GM18511 (cell line): Measurements from ENCODE around the gene NKAIN2.

Source experiments
- ATAC-seq: cut with Tn5 transposase; IDR thresholded peaks from one replicate; pipeline ENCODE4 v1.9.1; 2021; ENCODE audit warnings: mild to moderate bottlenecking, moderate library complexity; ENCODE audit not compliant: unreplicated experiment

NKAIN2 gene

DNA sequence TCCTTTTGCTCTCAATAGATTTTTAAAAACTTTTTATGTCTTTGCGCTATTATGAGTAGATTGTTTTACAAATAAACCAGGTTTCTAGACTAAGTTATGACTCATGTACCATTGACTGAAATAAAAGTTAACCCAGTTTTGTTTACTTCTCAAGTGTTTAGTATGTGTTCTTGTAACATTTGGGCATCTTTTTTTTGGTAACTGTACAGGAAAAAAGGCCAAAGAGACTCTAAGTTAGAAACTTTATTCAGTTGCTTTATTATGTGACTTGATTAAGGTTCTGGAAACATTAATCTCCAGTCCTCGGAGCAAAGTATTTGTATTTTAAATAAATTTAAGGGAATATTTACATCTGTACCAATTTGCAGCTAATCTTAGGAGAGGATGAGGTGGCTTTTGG lies 2.9 kb downstream of the NKAIN2 start:
- ATAC-seq, result no peak

DNA sequence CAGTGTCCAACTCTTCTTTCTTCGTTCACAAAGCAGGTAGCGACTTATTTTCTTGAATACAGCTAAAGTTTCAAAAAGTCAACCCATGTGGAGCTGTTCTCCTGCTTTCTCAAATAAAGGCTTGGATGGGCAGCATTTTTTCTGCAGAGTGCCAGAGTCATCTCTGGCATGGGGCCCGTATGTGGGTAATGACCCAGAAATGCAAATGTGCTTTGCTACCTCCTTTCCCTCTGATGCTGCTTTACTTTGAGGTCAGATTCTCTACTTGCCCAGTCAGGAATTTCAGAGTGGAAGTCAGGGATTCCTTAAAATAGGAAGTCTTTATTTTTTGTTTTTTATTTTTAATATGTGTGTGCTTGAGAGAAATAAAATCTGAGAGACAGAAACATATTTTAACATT lies 4.9 kb downstream of the NKAIN2 start:
- ATAC-seq, result no peak

DNA sequence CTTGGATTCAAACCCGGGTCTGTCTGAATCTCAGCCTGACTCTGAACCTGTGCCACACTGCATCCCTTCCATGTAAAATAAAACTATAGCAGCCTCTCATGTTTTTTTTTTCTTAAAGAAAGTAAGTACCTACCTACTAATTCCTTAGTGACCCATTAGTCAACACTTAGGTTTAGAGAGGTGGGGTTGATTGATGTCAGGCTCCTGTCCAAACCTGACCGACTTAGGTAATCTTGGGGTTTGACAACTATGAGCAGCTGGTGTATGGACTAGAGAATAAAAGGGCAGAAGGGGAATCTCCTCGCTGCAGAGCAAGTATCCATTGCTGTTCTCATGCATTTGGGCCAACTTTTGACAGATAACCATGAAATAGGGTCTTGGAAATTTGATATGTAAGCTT lies 6.5 kb downstream of the NKAIN2 start:
- ATAC-seq, result no peak

DNA sequence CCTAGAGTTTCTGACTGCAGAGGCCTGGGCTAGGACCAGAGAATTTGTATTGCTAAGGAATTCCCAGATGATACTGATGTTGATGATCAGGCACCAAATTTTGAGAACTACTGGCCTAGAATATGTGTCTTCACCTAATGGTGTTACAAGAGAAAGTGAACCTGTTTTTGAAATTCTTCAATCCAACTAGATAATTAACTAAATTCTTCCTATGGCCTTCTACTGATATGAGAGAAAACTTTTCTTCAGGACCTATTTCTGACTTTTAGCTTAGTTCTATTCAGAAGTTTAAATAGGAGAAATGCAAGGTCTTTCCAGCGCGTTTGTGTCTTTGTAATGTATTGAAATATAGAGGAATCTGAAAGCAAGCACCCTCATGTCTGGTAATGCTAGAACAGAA lies 7.3 kb downstream of the NKAIN2 start:
- no peak for ATAC-seq

DNA sequence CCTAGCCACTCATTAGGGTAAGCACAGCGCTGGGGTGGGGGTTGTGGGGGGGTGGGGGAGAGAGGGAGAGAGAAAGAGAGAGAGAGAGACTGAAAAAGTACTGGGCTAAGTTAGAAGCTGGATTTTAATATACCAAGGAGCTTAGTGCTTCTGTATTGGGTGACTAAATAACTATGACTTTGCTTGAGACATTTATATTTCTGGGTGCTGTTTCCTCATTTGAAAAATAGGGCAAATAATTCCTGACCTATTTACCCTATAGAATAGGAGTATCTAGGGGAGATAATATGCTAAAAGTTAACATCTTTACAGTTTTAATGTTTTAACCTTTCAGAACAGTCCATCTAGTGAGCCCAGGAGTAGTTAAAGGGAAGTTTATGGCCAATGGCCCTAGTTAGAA lies 7.7 kb downstream of the NKAIN2 start:
- no peak for ATAC-seq

DNA sequence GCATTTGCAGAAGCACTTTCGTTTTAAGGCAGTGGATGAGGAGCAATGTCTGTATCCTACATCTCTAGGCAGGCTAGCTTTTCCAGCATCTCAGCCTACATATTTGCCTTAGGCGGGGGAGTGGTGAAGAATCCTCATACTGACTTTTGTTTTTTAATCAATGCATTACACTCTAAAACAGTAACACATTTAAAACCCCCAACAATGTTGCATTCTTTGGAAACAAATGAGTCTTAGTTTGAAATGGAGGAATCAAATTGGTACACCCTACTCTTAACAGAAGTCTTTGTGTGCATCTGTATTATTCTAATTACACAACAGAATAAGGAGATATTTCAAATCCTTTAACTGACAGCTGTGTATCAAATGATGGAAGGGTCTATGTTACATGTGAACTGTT lies 9.0 kb downstream of the NKAIN2 start:
- ATAC-seq, result no peak

DNA sequence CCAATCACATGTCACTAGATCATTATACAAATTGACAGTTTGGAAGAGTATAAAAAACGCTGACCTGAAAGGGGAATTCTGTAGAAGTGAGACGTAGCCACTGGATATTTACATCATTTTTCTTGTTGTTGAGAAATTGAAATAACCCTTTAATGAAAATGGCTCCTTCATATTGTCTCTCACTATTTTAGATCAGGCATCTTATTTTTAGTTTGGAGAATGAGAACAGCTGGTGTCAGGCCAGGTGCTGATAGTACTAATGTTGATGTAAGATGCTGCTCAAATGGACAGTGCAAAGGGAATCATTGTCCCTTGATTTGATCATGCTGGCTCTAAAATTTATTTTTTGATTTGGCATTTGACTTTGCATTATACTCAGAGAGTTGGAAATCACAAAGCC lies 17.4 kb downstream of the NKAIN2 start:
- no peak for ATAC-seq

DNA sequence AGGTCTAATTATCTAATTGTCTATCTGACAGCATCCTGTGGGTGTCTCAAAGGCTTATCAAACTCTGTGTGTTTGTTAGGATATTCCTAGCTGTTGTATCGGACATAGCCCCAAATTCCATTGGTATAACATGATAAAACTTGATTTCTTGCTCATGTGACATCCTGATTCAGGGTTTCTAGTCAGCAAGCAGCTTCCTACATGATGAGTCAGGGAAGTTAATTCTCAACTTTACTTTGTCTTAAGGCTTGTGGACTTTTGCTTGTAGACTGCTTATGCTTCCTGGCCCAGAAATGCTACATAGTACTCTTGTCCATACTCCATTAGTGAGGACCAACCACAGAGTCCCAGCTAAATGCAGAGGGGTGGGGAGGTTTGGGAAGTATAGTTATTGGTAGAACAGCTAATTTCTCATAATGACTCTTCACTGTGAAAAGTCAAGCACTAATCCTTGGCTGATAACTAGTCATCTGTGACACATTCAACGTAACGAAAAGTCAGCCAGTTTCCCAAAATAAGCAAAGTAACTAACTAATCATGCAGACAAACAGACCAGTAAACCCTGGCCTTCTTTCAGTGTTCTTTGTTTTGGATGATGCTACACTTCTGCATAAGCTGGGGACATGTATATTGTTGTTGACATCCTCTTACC lies 25.8 kb downstream of the NKAIN2 start:
- ATAC-seq, result no peak

DNA sequence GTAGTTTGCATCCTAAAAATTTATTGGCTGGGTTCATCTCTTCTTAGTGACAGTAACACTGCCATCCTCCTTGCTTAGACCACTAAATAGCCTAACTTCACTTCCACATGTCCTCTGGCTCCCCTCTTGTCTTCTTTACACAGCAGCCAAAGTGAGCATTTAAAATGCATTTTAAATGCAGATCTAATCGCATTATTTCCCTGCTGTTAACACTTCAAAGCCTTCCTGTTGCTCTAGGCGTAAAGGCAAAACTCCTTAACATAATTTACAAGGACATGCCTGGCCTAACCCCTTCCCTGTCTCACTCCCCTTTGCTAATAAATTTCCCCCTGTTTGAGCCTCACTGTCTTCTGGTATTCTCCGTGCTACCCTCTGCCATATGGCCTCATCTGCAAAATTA lies 26.5 kb downstream of the NKAIN2 start:
- no peak for ATAC-seq

DNA sequence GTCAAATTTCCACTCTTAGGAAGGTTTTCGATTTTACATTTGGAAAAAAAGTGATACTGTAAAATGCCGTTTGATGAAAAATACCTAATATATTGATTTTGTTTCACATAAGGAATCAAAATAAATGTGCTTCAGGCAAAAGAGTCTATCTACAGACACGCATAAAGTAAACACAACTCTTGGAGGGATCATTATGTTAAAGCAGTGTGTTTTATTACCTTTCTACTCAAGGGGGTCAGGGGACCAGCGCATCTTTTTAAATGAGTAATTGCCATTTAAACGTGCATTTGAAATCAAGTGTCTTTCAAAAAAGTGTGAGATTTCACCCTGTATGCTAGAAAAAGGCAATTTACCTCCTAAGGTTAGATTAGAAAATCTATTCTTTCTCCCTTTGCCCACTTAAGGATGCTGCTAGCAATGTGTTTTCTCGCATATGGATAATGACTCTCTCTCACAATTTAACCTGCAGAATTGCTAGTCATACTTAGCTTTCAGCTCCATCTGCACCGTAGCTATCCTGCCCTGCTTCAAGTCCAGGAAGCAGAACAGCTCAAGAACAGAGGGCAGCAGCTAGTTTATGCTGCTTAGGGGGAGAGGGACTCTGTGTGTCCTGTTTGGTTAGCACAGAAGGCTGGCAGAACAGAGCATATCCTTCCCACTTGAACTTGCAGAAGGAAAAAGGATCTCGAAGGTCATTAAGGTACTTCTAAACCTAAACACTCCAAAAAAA lies 35.0 kb downstream of the NKAIN2 start:
- no peak for ATAC-seq

DNA sequence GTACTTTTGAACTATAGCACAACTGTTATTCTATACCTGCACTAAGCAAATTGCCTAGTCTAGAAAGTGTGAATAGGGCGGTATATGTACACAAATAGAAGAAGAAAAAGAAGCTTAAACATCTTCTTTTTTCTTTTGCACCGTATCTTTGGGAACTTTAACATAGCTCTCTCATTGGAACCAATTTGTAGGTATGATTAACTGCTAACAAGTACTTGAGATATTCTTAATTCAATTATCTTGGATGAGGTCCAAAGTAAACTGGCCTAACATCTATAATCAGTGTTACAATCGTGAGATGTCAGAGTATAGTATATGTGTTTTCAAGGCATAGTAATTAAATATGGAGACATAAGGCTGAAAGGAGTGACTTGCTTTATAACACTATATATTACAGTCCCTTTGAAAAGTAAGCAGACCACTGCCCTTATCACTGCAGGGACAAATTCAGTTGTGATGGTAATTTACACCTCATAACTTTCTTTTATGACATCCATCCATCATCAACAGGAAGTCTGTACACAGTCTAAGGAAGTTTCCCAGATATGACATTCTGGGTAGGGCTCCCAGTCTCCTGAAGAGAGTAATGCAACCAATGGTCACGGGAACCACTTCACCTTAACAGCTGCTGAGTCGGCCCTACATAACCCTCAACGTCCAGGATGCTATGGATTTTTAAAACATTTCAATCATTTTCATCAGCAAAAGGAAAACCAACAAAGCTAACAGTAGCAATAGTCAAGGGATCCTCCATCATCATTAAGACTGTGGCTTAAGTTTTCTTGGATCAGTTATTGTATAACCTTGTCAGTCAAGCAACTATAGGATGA lies 37.6 kb downstream of the NKAIN2 start:
- no peak for ATAC-seq

DNA sequence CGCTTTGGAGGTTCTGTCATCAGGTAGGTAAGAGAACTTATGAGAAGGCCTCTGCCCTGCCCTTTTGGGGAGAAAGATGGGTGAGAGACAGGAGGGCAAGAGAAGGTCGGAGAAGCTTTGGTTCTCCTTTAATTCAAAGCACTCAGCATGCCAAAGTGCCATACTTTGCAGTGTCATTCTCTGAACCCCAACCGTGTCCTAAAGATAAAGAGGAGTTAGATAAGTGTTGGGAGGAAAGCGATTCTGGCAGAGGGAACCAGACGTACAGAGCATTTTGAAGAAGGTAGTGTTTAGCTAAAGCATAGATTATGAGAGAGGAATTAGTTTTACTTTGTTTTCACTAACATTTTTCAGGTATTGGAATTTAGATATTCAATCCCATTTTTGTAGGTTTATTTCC lies 40.3 kb downstream of the NKAIN2 start:
- no peak for ATAC-seq

DNA sequence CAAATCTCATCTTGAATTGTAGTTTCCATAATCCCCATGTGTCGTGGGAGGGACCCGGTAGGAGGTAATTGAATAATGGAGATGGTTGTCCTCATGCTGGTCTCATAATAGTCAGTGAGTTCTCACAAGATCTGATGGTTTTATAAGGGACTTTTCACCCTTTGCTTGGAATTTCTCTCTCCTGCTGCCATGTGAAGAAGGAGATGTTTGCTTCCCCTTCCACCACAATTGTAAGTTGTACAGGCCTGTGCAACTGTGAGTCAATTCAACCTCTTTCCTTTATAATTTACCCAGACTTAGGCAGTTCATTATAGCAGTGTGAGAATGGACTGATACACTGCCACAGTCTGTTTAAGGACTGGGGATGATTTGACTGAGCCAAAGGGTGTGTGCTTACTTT lies 44.7 kb downstream of the NKAIN2 start:
- ATAC-seq, result no peak

DNA sequence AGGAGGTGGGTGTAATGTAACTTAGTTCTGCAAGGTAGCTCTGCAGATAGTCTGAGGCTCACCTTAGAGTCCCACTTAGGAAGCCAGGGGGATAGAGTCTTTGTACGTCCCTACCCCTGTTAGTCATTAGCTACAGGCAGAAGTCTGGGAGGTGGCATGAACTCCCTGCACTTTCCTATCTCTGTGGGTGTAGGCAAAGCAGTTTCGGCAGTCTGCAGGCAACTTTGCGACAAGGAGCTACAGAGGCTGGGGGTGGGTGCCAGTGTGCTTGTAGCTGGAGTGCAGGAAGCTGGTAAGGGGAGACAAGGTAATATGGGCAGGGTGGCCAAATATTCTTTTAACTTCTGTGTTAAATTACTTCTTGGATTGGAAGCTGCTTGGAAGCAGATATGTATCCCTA lies 45.7 kb downstream of the NKAIN2 start:
- ATAC-seq, result no peak

DNA sequence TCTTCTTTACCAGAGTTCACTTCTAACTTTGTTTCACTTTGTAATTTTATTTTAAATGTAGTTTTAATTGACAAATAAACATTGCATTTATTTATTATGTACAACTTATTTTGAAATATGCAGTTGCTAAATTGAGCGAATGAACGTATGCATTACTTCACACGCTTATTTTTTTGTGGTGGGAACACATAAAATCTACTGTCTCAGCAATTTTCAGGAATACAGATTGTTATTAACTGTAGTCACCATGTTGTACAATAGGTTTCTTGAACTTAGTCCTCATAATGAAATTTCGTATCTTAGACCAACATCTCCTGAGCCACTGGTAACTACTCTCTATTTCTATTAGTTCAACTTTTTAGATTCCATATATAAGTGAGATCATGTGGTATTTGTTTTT lies 46.9 kb downstream of the NKAIN2 start:
- ATAC-seq, result no peak

DNA sequence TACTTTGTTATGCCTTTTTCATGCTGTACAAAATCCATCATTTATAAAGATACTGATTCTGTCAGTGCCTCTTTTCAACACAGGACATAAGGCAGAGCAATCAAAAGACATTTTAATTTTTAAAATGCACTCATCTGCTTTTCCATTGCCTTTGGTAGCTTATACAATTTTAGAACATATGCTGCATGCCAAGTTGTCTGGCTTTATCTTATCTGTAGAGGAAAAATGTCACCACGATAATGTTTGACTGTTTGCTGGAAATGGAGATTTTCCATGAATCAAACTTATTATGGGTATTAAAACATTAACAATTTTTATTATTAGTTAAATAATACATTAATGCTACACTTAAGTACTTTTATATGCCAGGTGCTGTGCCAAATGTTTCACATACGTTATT lies 50.5 kb downstream of the NKAIN2 start:
- no peak for ATAC-seq

DNA sequence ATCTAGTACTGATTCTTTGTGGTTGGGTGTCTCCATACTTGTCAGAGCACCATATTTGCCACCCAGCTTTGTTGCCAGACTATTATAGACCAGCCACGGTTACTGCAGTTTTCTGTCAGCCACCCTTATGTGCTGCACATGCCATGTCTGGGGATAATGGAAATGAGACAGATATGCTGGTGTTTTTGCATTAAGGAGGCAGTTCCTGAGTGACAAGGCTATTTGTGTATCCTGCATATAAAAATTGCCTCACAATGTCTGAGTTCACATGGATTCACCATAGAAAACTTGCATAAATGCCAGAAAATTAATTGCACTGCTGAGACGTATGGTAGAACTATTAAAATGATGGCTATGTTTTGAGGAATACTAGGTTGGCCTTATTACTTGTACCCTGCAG lies 51.8 kb downstream of the NKAIN2 start:
- no peak for ATAC-seq

DNA sequence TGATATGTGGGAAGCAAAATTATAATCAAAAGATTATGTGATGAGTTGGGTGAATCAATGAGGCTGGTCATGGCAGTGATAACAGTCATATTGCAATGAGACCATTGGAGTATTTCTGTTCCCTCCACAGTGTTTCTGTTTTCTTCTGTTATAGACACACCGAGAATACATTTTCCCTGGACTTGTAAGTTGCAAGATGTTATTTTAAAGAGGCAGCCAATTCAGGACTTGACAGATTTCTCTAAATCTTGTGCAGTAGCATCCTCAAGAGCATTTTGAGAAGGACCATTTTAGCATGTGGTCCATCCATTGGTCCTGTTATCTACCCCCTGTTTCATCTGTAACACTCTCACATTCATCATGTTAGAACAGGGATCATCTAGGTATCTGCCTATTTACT lies 55.6 kb downstream of the NKAIN2 start:
- no peak for ATAC-seq

DNA sequence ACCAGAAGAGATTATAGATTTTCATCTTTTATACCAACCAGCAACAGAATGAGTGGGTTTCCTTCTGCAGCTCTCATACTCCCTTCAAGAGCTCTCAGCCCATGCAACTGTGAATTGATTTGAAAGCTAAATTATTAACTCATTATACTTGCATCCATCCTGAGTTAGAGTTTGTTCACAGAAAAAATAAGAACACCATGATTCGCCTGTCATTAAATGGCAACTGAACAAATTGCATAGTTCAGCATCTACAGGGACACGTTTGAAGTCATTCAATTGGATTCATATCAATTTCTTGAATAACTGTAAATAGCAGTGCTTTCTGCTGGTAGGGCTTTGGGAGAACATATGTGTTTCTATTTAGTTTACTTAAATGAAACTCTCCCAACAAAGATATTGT lies 65.7 kb downstream of the NKAIN2 start:
- no peak for ATAC-seq

DNA sequence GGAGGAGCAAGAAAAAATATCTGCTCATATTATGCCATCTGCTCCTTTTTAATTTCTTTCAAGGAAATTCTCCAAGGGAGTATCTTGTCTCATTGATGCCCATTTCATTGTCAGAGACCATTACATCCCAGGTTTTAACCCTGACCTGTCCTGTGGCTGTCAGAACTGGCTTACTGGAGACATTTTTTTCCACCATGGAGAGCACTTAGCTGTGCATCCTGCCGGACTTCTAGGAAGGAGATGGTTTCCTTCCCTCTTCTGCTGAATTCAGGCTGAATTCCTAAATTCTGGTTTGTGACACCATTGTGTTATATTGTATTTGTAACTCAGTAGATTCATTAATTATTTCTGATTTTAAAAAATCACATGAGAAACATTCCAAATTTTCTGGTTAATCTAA lies 70.3 kb downstream of the NKAIN2 start:
- ATAC-seq, result no peak

DNA sequence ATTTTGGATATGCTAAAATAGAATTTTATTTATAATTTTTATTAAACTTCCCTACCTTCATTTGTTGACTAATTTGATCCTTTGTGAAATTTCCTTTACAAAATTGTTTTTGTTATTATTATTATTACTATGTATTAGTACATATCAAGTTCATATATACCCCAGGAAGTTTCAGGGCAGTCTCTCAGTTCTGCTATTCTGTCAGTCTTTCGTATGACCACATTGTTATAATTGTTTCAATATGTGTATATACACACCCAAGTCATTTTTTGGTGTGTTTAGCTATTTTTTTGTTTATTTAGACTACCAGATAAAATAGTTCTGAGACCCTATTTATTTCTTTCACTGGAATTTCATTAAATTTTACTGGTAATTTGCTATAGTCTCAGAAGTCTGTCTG lies 72.1 kb downstream of the NKAIN2 start:
- ATAC-seq, result peak; percentile 48

DNA sequence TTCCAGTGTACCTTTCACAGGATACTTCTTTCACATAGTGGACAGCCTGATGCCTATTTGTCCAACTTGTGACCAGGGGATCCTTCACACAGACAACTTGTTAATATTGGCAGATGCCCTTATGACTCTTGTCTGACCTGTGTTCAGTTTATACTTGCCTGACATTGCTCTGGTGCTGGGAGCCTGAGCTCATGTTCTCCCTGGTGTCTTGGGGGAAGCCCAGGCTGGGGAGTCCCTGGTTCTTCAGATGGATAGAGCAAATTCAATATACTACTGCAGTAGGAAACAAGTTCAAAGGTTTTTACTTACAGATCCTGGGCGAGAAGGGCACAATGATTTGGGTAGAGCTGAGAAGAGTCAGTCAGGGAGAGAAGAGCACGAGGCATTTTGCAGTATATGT lies 76.1 kb downstream of the NKAIN2 start:
- ATAC-seq, result peak; percentile 48
